ENCODE measurements around the gene DEAF1. TPM values are rescaled to one million over a fixed set of nuclear protein-coding genes. Genes with fewer than 3 reads are reported as not detected.

Gene DEAF1
- total RNA-seq, 6 donors from 2014 or later, result 23.9 to 87.3 (median 35.6) TPM

- no peaks in the 10 kb centered on the region for H3K9me3 ChIP-seq
- WGBS, 2 donors, result 93 to 95% methylated on average over 13 to 24 of the region's 24 CpGs
- no peaks in the 10 kb centered on the region for H3K27me3 ChIP-seq
- H3K36me3 ChIP-seq, result peaks cover 0 to 20% (median 8%) of the 10 kb centered on the region in 4 donors
- H3K4me1 ChIP-seq, result peaks cover 17 to 28% (median 23%) of the 10 kb centered on the region in 4 donors
- no peak overlapping the region for H3K27ac ChIP-seq
- ATAC-seq (ENCODE audit: low FRiP score in 2 of 2), result no peak
- no peak overlapping the region for H3K4me3 ChIP-seq
- DNase-seq, result peak in 1 of 2 donors; percentile 52
- TF ChIP-seq POLR2AphosphoS5 (IDR thresholded peaks at IDR 0.05) (no peak), POLR2A (IDR thresholded peaks at IDR 0.05) (no peak), EP300 (IDR thresholded peaks at IDR 0.05) (no peak)
- TF ChIP-seq, protein P1, sequence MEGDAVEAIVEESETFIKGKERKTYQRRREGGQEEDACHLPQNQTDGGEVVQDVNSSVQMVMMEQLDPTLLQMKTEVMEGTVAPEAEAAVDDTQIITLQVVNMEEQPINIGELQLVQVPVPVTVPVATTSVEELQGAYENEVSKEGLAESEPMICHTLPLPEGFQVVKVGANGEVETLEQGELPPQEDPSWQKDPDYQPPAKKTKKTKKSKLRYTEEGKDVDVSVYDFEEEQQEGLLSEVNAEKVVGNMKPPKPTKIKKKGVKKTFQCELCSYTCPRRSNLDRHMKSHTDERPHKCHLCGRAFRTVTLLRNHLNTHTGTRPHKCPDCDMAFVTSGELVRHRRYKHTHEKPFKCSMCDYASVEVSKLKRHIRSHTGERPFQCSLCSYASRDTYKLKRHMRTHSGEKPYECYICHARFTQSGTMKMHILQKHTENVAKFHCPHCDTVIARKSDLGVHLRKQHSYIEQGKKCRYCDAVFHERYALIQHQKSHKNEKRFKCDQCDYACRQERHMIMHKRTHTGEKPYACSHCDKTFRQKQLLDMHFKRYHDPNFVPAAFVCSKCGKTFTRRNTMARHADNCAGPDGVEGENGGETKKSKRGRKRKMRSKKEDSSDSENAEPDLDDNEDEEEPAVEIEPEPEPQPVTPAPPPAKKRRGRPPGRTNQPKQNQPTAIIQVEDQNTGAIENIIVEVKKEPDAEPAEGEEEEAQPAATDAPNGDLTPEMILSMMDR (IDR thresholded peaks at IDR 0.05), result no peak
These were observed 76.0 kb downstream of the DEAF1 start for GRCh38 chr11:618856-619627.

DNA sequence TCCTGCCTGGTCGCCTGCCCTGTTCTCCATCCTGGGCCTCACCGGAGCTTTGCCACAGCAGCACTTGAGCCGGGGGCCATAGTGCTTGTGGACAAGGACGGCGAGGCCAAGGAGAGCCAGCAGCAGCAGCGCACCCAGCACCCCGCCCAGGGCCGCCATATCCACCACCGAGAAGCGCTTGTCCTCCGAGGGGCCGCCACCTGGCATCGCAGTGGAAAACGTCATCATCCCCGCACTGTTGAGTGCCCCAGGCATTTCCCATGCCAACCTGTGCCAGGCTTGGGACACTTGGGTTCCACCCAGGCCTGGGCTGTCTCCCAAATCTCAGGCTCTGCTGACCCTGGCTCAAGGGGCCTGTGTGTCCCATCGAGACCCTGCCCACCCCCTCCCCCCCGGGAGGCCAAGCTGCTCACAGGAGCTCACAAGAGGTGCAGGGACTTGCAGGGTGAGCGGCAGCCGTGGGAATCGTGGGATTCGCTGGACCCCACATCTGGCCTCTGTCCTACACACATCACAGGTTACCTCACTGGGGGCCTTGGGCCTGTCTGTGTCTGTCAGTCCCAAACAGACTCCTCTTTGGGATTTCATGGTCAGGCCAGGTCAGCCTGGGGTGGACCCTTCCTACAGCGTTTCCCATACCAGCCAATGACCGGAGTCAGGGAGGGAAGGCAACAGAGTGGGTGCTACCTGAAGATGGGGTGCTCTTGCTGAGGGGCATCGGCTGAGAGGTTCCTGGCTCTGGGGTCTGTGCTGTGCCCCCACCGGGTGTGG is 76.9 kb downstream of the DEAF1 start:
- DNase-seq (peak in 1 of 2 donors; percentile 79), ATAC-seq (ENCODE audit: low FRiP score in 2 of 2) (no peak)
- H3K27ac ChIP-seq, result no peak overlapping the region
- peaks cover 24 to 35% (median 32%) of the 10 kb centered on the region in 4 donors for H3K4me1 ChIP-seq
- H3K36me3 ChIP-seq, result peaks cover 2 to 26% (median 14%) of the 10 kb centered on the region in 4 donors
- no peak overlapping the region for H3K4me3 ChIP-seq
- no peaks in the 10 kb centered on the region for H3K9me3 ChIP-seq
- WGBS, 2 donors, result 96 to 98% methylated on average over 8 to 23 of the region's 25 CpGs
- TF ChIP-seq, protein P1 (IDR thresholded peaks at IDR 0.05), result no peak
- no peak for TF ChIP-seq POLR2AphosphoS5 (IDR thresholded peaks at IDR 0.05)
- no peak for TF ChIP-seq EP300 (IDR thresholded peaks at IDR 0.05)
- no peak for TF ChIP-seq POLR2A (IDR thresholded peaks at IDR 0.05)
- H3K27me3 ChIP-seq, result no peaks in the 10 kb centered on the region

GRCh38 chr11:617199-617911 is 77.7 kb downstream of the DEAF1 start:
- WGBS, 2 donors, result 93 to 94% methylated on average over 17 to 54 of the region's 57 CpGs

More at GRCh38 chr11:617199-617911, 77.7 kb downstream of the DEAF1 start:
- no peak for ATAC-seq (ENCODE audit: low FRiP score in 2 of 2)
- DNase-seq, result peak in 1 of 2 donors; percentile 86
- TF ChIP-seq EP300 (IDR thresholded peaks at IDR 0.05) (no peak), POLR2AphosphoS5 (IDR thresholded peaks at IDR 0.05) (no peak), POLR2A (IDR thresholded peaks at IDR 0.05) (no peak)
- TF ChIP-seq, protein P1 (IDR thresholded peaks at IDR 0.05), result no peak
- Histone ChIP-seq H3K4me3 (no peak overlapping the region), H3K27ac (peak overlapping the region in 1 of 4 donors; percentile 98), H3K36me3 (peaks cover 6 to 30% (median 21%) of the 10 kb centered on the region in 4 donors), H3K4me1 (peaks cover 25 to 39% (median 33%) of the 10 kb centered on the region in 4 donors), H3K9me3 (no peaks in the 10 kb centered on the region), H3K27me3 (no peaks in the 10 kb centered on the region)
